Measurements from ENCODE around the gene SLC35A4.

SLC35A4 gene

GRCh38 chr5:140564196-140565023 is at the start of gene SLC35A4, which contains the start of gene APBB3:
Gene SLC35A4, plus strand, starts transcription at chr5:140564828. Its CDS starts 2,342 bp downstream, at chr5:140567170.
Gene APBB3, minus strand, starts transcription at chr5:140564598. Its CDS starts 353 bp downstream, at chr5:140564245.
- peak; percentile 96 for DNase-seq

GRCh38 chr5:140524003-140524402 is 40.6 kb upstream of the SLC35A4 start:
- no peak for DNase-seq

- DNase-seq: no peak
These were observed 24.4 kb upstream of the SLC35A4 start for GRCh38 chr5:140540227-140540626.

- no peak for DNase-seq
These were observed 21.7 kb upstream of the SLC35A4 start for GRCh38 chr5:140542972-140543371.

DNA sequence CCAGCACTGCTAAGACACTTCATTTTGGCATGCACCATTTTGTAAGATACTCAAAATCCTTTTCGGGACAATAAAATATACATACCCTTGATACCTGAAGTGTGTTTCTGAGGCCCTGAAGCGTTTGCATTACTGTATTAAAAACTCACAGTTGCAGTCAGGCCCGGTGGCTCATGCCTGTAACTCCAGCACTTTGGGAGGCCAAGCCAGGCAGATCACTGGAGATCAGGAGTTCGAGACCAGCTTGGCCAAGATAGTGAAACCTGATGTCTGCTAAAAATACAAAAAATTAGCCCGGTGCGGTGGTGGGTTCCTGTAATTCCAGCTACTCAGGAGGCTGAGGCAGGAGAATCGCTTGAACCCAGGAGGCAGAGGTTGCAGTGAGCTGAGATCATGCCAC is 19.6 kb upstream of the SLC35A4 start:
- DNase-seq: no peak

DNA sequence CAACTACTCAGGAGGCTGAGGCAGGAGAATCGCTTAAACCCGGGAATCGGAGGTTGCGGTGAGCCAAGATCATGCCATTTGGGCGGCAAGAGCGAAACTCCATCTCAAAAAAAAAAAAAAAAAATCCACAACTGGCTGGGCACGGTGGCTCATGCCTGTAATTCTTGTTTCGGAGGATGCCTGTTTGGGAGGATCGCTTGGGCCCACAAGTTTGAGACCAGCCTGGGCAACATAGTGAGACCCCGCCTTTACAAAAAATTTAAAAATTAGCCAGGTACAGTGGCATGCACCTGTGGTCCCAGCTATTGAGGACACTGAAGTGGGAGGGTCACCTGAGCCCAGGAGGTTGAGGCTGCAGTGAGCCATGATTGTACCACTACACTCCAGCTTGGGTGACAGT is 19.0 kb upstream of the SLC35A4 start:
- no peak for DNase-seq

DNA sequence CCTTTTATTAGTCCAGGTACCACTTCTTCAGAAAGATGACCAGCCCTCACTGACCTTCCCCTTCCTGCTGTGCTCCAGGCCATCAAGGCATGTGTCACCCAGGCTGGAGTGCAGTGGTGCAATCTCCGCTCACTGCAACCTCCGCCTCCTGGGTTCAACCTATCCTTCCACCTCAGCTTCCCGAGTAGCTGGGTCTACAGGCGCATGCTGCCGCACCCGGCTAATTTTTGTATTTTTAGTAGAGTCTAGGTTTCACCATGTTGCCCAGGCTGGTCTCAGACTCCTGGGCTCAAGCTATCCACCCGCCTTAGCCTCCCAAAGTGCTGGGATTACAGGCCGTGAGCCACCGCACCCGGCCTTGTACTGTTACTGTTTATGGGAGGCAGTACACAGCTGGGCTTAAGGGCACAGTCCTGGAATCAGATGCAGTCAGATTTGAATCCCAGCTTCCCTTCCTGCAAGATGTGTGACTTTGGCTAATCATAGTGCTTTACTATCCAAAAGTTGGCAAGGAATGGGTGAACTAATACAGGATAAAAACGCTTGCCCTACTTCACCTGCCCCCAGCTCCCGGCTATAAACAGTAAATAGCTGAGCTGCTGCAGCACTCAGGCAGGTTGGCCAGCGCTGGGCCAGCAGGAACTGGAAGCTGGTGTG is 17.6 kb upstream of the SLC35A4 start:
- DNase-seq: no peak

GRCh38 chr5:140547508-140548299 is 16.9 kb upstream of the SLC35A4 start, which contains the start of gene EIF4EBP3:
Gene EIF4EBP3, plus strand, starts transcription at chr5:140547662. Its CDS starts 76 bp downstream, at chr5:140547738.
- peak; percentile 80 for DNase-seq

GRCh38 chr5:140548300-140548688 is 16.3 kb upstream of the SLC35A4 start:
- DNase-seq: no peak

GRCh38 chr5:140548791-140549190 is 15.8 kb upstream of the SLC35A4 start:
- DNase-seq: no peak

DNA sequence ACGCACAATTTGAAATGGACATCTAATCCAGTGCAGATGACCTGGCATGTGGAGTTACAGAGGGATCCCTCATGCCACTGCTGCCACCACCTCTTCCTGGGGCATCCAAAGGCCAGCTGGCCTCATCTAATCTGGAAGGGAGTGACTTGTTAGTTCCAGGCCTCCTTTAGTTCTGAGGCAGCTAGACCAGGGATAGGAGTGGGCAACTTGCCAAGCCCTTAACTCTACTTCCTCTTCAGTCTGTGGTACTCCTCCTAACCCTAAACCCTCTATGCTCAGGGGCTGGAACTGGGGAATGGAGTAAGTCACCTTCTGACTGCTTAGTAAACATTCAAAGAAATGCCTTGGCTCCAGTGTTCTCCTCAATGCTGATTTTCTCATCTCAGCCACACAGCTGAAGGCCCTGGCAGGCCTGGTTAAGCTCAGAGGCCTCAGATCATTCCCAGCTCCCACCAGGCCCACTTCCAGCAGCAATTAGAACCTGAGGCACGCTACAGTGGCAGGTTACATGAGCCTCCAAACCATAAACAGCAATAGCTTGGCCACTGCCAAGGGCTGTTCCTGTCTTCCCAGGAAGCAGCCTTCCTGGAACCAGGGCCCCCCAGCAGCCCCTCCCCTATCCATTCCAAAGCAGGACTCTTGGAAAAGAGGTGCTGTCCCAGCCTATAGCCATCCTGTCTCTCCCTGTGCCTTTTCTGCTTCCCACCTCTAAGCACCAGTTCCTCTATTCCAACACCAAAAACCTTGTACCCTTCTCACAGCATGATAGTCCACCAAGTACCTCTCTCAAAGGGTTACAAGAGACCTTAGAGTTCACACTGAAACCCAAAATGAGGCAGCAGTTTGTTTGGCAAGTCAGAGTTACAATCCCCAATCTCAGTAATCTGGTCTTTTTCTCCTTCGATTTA is 15.1 kb upstream of the SLC35A4 start:
- DNase-seq: no peak

GRCh38 chr5:140550147-140551079 is 14.2 kb upstream of the SLC35A4 start:
- DNase-seq: no peak

DNA sequence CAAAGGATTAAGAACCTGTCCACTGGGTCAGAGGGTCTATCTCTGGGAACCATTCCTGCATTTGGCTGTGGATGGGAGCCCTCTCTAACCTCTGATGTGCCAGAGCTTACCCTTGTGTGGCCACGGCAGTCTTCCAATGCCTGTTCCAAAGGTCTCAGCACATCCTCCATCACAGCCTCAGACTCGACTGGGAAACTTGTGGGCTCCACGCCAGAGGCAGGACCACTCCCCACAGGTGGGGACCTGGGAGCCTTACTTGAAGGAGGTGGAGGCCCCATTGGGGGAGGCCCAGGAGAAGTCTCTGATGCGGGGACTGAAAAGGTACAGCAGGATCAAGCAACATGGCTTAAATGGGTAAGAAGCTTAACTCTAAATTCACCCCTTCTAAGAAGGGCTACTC is 12.8 kb upstream of the SLC35A4 start:
- DNase-seq: no peak

- no peak for DNase-seq
These were observed 11.0 kb upstream of the SLC35A4 start for GRCh38 chr5:140553657-140554056.

GRCh38 chr5:140554454-140554853 is 10.2 kb upstream of the SLC35A4 start:
- no peak for DNase-seq

- DNase-seq: no peak
These were observed 8.8 kb upstream of the SLC35A4 start for GRCh38 chr5:140555747-140556312.

- DNase-seq: no peak
These were observed 8.2 kb upstream of the SLC35A4 start for GRCh38 chr5:140556438-140556837.

GRCh38 chr5:140557136-140557805 is 7.4 kb upstream of the SLC35A4 start, which contains the start of gene SRA1:
Gene SRA1, minus strand, starts transcription at chr5:140557473. Its CDS starts 21 bp downstream, at chr5:140557452.
- peak; percentile 79 for DNase-seq

GRCh38 chr5:140557965-140558364 is 6.7 kb upstream of the SLC35A4 start:
- DNase-seq: no peak

- no peak for DNase-seq
These were observed 6.1 kb upstream of the SLC35A4 start for GRCh38 chr5:140558542-140558941.

Measured in activated gamma-delta T cell treated with Interleukin-2 at 50 U/mL for 16 hours (primary cell).